Measurements from ENCODE around the gene FIG4. TPM values are rescaled to one million over a fixed set of nuclear protein-coding genes. Genes with fewer than 3 reads are reported as not detected.
"Not testable (repeated sequence)": the region's sequence is repeated elsewhere in the genome, so short reads cannot be mapped to it uniquely, and the experiment has no call there.

The FIG4 gene
- total RNA-seq, 4 donors from 2014 or later: 6.9 to 17.1 (median 10.6) TPM

- TF ChIP-seq CTCF (IDR thresholded peaks at IDR 0.05) (no peak), POLR2A (IDR thresholded peaks at IDR 0.05) (no peak)
- intact Hi-C loops (cut with DNase I; ENCODE audit: low total_unique reads): no loop called here
- WGBS, 2 donors: 85 to 92% methylated on average over 14 of the region's 14 CpGs
- no peak overlapping the region for H3K4me3 ChIP-seq (ENCODE audit: low read depth, poor library complexity, severe bottlenecking)
- no peak for DNase-seq (ENCODE audit: low spot score in 2 of 2)
Observed at GRCh38 chr6:109816452-109817374, 125.6 kb downstream of the FIG4 start.

DNA sequence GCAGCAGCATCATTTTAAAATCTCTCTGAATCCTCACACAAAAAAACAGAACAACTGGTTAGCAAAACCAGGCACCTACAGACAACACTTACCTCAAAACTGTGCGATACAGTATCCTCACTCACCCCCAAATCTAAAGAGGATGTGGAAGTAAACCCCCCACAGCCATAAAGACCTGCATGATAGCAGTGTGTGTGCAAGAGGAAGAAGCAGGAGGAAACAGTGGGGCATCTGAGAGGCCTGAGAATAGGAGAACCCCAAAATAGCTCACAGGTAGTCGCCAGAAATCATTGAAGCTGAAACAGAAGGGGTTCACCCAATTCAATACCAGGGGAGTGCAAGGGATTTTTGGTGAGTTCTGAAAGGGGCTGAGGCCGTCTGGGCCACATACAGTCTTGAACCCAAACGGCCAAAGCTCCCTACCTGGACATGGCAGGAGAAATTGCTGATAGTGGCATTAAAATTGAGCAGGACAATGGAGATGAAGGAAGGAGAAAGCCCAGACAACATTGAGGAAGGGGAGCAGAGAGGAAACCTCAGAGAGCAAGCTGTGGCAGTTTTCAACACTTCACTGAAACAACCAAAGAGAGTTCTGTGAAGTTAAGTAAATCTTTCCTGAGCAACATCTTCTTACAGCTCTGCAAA is 129.7 kb downstream of the FIG4 start:
- intact Hi-C loops (cut with DNase I; ENCODE audit: low total_unique reads): no loop called here
- no peak for DNase-seq (ENCODE audit: low spot score in 2 of 2)
- WGBS, 2 donors: 79 to 87% methylated on average over 4 of the region's 4 CpGs
- no peak overlapping the region for H3K4me3 ChIP-seq (ENCODE audit: low read depth, poor library complexity, severe bottlenecking)
- TF ChIP-seq CTCF (IDR thresholded peaks at IDR 0.05): no peak
- no peak for TF ChIP-seq POLR2A (IDR thresholded peaks at IDR 0.05)

DNA sequence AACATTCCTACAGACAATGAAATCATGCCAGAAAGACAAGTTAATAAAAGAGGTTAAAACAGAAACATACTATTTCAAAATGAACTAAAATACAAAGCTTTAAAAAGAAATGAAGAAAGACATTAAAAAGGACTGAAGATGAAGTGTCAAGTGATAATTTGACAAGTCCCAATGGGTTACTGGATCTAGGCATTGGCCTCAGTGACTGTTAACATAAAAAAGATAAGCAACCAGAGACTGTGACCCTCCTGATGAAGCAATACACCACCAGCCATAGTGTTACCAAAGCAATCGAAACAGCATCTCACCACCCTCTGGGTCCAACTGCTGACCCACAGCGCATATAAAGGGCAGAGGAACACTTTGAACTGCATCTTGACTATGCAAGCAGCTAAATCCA is 130.3 kb downstream of the FIG4 start:
- no peak for DNase-seq (ENCODE audit: low spot score in 2 of 2)
- 93 to 94% methylated on average over 2 of the region's 2 CpGs for WGBS, 2 donors
- no peak for TF ChIP-seq CTCF (IDR thresholded peaks at IDR 0.05)
- TF ChIP-seq POLR2A (IDR thresholded peaks at IDR 0.05): no peak
- no peak overlapping the region for H3K4me3 ChIP-seq (ENCODE audit: low read depth, poor library complexity, severe bottlenecking)
- intact Hi-C loops (cut with DNase I; ENCODE audit: low total_unique reads): no loop called here

DNA sequence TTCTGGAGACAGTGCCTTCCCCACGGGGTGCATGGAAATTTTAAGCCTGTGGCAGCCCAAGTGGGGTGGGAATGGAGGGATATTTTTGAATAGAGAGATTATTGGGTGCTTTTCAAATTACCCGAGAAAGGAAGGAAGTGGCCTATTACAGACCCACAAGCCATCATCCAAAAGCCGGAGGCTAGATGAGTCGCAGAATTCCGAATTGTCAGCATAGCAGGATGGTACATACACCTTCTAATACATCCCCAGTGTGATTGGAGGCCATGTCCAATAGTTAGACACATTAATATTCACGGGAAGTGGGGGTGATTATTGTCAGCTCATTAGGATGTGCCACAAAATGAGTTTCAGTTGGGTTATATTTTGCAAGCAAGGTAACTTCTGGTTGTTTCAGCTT is 133.0 kb downstream of the FIG4 start:
- no peak for TF ChIP-seq POLR2A (IDR thresholded peaks at IDR 0.05)
- TF ChIP-seq CTCF (IDR thresholded peaks at IDR 0.05): no peak
- intact Hi-C loops (cut with DNase I; ENCODE audit: low total_unique reads): no loop called here
- H3K4me3 ChIP-seq (ENCODE audit: low read depth, poor library complexity, severe bottlenecking): no peak overlapping the region
- DNase-seq (ENCODE audit: low spot score in 2 of 2): no peak
- WGBS, 2 donors: 80 to 87% methylated on average over 6 of the region's 6 CpGs

- intact Hi-C loops (cut with DNase I; ENCODE audit: low total_unique reads): no loop called here
- TF ChIP-seq POLR2A (IDR thresholded peaks at IDR 0.05) (no peak), CTCF (IDR thresholded peaks at IDR 0.05) (no peak)
- no peak for DNase-seq (ENCODE audit: low spot score in 2 of 2)
- H3K4me3 ChIP-seq (ENCODE audit: low read depth, poor library complexity, severe bottlenecking): no peak overlapping the region
- 94 to 99% methylated on average over 2 of the region's 2 CpGs for whole genome bisulfite sequencing, 2 donors
Observed at GRCh38 chr6:109826551-109826950, 135.5 kb downstream of the FIG4 start.

- intact Hi-C loops (cut with DNase I; ENCODE audit: low total_unique reads); DNase-seq (ENCODE audit: low spot score in 2 of 2); H3K4me3 ChIP-seq (ENCODE audit: low read depth, poor library complexity, severe bottlenecking): not testable (repeated sequence)
Observed at GRCh38 chr6:109831352-109831751, 140.3 kb downstream of the FIG4 start.

All from lower leg skin (tissue), 4 donors.